HG03565 (cell line): Measurements from ENCODE around the gene DENND1A.

Source experiments
- ATAC-seq: cut with Tn5 transposase; IDR thresholded peaks from one replicate; pipeline ENCODE4 v1.9.1; 2021; ENCODE audit warnings: mild to moderate bottlenecking, moderate library complexity; ENCODE audit not compliant: unreplicated experiment

Gene DENND1A

DNA sequence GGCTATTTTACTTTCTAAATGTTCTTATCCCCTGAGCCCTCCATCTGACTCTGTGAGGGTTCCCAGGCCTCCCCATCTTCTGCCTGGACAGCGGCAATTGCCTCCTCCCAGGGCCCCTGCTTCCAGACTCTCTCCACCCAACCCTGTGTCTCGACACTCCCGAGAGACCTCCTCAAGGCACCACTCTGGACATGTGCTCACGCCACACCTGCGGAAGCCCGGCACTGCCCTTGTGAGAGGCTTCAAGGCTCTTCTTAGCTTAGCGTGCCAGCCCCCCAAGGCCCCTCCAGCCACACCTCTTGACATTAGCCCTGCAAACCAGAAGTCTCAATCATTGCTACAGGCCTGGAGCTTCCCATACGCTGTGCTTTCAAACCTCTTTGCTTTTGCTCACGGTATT is 449.8 kb downstream of the DENND1A start:
- no peak for ATAC-seq

DNA sequence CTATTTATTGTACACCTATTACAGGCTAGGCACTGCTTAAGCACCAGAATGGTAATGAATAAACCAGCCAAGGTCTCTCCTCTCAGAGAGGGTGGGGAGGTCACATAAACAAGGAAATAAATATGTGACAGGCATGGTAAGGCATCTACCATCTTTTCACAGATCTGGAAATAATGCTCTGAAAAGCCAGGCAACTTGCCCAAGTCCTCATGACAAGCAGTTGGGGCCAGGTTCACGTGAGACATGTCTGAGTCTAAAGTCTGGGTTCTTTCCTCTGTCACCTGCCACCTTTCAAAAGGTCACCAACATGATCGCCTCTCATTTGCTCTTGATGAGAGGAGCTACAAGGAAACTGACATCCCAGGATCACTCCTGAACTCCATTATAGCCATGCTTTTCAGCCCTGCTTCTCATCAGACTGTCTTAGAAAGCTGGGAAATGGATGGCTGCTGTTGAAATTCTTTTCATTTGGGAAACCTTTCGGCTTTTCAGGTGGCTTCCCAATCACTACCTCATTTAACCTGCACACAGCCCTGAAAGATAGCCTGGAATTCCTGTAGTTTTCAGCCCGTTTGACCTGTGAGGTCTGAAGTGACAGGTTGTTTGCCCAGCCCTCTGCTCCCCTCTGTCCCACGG is 450.8 kb downstream of the DENND1A start:
- no peak for ATAC-seq

DNA sequence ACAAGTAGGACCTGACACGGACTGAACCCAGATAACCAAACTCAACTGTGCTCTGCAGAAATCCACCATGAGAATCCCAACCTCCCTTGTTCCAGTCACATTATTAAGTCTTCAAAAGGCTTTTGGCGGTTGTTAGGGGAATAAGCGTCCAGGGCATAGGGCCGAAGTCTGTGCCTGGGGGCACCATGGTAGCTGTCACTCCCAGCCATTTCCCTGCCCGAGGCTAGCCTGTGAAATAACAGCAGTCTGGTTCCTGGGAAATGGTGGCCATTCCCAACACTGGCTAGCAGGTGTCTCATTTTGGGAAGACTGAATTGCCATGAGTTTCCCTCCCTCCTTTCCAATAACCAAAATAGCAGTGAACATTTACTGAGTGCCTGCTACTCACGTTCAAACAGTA is 451.8 kb downstream of the DENND1A start:
- ATAC-seq = no peak

GRCh38 chr9:123475407-123475806 is 454.5 kb downstream of the DENND1A start:
- ATAC-seq = no peak

DNA sequence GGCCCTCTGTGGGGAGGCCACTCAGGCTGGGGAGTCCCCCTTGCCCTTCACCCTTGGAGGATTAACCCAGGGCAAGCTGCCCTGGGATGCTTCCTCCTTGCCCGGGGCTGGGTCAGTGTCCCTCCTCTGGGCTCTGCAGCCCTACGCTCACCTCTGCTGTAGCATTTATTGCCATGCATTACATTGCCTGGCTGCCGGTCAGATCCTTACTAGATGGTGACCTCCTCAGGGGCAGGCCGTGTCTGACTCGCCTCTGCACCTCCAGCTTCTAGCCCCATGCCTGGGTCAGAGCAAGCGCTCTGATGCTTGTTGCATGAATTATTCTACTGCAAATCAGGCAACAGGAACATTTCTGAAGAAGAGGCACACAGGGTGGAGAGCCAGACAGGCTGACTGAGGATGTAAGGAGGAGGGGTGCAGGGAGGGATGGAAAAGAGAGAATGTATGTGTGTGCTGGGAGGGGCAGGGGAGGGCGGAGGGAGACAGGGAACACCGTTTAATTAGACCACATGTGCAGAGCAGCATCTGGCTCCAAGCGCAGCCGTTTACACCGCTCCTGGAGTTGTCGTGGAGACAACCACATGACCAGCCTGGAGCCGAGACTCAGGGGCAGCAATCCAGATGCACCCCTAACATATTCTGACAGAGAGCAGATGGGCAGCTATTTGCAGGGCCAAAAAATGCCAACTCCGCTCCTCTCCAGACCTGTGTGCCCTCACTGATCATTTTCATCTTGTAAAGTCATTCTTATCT is 456.9 kb downstream of the DENND1A start:
- ATAC-seq = no peak

- ATAC-seq = no peak
These were observed 457.9 kb downstream of the DENND1A start for GRCh38 chr9:123471843-123472570.

DNA sequence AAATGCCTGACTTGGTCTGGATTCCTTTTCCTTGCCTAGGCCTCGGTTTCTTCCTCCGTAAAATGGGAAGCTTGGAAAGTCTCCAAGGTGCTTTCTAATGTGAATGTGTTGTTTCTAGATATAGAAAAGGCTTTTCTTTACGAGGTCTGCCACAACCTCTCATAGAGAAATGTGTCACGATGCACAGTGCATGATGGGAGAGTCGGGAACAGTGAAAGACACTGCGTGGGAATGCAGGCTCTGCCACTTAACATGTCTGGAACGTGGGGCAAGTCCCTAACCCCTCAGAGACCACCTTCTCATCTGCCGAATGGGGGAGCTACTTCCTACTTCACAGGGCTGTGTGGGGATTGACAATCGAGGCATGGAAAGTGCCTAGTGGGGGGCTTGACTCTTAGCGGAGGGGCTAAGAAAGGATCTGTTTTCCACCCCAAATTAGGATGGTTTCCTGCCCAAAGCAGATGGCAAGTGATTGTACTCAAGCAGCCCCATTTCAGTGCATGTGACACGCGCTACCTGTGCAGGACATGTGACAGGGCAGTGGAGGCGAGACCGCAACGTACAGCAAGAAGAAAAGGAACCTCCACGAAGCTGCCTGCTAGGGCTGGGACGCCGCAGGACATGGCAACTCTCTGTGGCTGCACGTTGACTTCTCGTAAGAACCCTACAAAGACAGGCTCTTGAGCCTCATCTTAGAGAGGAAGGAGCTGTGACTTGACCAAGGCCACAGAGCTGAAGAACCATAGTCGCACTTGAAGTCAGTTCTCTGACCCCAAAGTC is 458.7 kb downstream of the DENND1A start:
- no peak for ATAC-seq

DNA sequence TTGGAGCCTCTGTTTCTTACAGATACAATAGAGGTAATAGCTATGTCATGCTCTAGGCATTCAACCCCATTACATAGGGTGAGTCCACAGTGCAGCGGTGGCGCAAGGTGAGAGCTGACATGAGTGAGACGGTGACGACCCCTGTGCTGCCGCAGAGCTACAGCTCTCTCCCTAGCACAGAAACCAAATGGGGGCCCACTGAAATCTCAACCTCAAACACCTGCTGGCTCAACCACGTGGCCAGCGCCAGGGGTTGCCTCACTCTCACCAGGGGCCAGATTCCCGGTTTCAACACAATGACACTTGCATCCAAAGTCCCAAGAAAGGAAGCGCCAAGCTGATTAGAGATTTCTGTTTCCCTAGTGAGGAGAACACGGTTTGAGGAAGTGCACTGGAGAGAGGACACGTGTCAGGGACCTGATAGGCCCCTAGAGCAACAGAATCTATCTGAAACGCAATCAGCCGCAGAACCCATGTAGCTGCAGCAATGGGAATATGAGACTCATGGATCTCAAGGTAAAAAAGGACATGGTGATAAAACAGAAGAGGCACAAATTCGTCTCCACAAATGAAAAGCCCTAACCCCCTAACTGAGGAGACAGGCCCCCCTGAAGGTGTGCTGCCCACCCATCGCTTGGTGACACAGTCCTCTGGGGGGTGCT is 459.7 kb downstream of the DENND1A start:
- no peak for ATAC-seq

- ATAC-seq = no peak
These were observed 460.6 kb downstream of the DENND1A start for GRCh38 chr9:123469282-123469681.

DNA sequence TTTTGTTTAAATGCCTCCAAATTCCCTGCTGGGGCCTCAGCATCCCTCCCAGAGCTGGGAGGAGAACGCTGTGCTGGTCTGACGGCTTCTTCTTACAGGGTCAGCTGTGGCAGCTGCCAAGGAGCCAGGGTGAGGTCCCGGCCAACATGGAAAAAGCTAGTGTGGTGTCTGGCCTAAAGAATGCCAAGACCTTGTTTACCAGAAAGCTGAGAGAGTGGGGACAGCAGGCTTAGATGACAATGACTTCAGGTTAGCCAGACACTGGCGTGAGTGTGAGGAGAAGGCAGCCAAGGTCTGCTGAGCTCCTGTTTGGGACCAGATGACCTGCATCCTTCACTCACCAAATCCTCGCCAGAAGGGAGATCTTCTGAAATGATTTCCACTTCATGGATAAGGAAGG is 461.4 kb downstream of the DENND1A start:
- ATAC-seq = no peak

DNA sequence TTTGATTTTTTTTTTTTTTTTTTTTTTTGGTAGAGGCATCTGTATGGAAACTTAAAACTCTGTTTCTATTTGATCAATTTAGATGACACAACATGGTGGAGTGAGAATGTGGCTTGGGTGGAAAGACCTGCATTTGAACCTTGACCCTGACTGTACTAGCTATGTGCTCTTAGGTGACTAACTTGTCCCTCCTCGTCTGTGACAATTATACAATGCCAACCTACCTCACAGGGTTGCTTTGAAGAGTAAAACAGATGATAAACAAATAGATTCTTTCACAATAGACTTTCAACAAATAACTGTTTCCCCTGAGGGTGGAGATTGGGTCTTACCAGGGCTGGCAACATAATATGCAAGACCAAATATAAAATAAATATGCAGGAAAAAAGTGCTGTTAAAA is 464.6 kb downstream of the DENND1A start:
- no peak for ATAC-seq

GRCh38 chr9:123460091-123460490 is 469.8 kb downstream of the DENND1A start:
- ATAC-seq = no peak

- no peak for ATAC-seq
These were observed 472.3 kb downstream of the DENND1A start for GRCh38 chr9:123457583-123457982.

DNA sequence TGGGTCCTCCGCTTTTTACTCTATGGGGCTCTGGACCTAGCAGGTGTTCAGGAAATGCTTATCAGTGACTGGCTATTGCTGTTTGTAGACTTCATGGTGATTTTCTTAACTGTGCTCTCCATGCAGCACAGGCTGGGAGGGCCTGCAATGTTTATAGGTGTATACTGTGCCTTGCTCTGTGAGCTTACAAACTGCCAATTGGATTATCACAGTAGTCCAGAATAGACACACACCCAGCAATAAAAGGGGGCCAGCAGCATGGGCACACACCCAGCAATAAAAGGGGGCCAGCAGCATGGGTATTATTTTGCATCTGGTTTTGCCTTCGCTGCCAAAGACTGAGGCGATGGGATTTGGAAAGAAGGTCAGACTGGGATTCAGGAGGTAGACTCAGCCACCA is 473.9 kb downstream of the DENND1A start:
- ATAC-seq = no peak

- ATAC-seq = no peak
These were observed 474.7 kb downstream of the DENND1A start for GRCh38 chr9:123455187-123455586.

DNA sequence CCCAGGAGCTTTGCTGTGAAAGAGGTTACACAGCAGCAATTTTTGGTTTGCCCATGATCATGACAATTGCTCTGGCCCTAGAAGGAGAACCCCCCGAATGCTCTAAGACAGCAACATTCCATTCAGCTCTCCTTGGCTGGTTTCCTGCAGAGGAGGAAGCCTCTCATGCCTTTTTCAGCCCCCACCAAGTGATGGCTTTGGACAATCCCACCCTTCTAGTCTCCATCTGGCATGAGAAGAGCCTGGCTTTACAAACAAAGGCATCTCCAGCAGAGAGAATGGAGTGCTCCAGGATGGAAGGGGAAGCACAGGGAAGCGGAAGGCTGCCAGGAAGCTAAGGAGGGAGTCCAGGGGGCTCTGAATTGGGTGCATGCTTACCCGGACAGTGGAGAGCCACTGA is 475.6 kb downstream of the DENND1A start:
- ATAC-seq = no peak

- ATAC-seq = no peak
These were observed 476.1 kb downstream of the DENND1A start for GRCh38 chr9:123453831-123454321.

DNA sequence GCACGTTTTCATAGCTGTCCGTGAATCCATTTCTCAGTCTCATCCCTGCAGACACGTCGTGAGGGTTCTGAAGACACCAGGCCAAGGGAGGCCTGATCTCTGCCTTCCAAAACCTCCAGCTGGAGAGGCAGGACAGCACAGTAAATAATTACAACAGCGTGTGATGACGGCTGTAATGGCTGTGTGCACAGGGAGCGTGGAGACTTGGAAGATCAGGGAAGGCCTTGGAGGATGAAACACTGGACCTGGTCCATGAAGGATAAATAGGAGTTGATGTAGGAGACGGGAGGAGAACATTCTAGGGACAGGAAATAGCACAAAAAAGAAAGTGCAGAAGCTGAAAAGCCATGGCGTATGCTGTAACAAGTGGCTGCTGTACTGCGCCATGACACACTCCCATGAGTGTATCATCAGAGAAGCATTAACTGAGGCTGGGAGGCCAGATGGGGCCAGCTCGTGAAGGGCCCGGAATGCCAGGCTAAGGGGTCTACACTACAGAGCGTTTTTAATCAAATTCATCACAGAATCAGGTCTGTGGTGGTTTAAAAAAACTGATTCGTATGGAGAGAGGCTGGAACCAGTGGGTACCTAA is 476.8 kb downstream of the DENND1A start:
- ATAC-seq = no peak

DNA sequence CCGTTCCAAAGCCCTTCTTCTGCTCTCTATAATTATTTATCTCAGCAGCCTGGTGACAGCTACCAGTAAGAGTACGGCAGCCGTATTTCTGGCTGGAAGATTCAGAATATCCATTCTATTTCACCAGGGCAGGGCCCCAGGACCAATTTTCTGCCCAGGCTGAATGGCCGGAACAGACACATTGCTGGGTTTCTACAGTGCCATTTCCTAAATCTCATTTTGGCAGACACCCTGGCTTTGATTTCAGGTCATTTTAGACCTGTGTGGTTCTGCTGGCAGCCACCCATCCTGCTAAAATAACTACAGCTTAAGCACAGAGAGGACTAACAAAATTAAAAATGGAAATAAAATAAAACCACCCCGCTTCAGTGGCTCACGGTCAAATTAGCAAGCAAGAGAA is 478.9 kb downstream of the DENND1A start:
- no peak for ATAC-seq

DNA sequence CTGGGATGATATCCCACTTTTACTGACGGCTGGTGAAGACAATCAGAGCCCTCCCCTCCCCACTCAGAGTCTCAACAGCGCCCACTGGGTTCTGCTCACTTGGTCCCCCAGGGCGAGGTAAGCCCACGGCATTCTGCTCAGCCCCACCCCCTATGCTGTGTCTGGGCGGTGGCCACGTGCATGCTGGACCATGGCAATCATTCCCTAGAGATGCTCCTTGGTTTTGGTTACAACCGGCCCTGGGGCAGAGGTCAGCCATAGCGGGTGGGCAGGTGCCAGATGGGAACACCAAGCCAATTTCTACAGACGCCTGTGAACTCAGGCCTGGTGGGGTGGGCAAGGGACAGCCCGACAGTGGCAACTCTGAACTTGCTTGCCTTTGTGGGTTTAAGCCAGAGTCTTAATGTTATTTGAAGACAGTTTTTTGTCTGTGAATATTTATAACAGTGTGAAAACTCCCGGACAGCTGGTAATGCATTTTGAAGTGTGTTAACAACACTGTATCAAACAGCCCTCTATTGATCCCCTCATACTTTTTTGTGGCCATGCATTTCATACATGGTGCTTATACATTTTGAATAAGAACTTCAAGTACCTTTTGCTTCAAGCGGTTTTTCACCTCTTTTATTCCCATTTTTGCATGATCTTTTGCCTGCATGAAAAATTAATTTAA is 479.7 kb downstream of the DENND1A start:
- no peak for ATAC-seq
